GM19438 (cell line): ENCODE measurements around the gene SLC7A7.
A peak's percentile ranks its signal among the peaks of the same experiment; 100 is the strongest.
"Not testable (repeated sequence)": the region's sequence is repeated elsewhere in the genome, so short reads cannot be mapped to it uniquely, and the experiment has no call there.

Experiments used
- ATAC-seq: cut with Tn5 transposase; IDR thresholded peaks from one replicate; pipeline ENCODE4 v1.9.1; 2021; ENCODE audit warnings: low read depth; ENCODE audit not compliant: unreplicated experiment

SLC7A7 gene

DNA sequence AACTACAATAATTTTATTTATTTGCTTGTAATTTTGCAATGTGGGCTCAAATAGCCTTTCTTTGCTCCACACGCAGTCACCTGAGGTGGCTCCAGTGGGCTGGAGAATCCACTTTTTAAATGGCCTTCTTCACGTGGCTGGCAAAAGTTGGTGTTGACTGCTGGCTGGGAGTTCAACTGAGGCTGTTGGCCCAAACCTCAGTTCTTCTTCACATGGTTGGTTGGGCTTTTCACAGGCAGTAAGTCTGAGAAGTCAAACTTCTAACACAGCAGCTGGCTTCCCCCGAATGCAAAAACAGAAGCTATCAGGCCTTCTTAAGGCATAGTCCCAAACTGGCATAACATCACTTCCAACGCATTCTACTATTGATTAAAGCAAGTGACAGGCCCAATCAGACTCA lies 50.9 kb downstream of the SLC7A7 start:
- no peak for ATAC-seq

DNA sequence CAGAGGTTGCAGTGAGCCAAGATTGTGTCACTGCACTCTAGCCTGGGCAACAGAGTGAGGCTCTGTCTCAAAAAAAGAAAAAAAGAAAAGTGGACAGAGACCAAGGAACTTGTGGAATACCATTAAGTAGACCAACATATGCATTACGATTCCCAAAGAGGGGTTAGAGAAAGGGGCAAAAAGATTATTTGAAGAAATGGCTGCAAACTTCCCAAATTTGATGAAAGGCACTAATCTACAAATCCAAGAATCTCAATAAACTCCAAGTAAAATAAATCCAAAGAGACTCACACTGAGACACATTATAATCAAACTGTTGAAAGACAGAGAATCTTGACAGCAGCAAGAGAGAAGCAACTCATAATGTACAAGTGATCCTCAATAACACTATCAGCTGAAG lies 53.5 kb downstream of the SLC7A7 start:
- no peak for ATAC-seq

DNA sequence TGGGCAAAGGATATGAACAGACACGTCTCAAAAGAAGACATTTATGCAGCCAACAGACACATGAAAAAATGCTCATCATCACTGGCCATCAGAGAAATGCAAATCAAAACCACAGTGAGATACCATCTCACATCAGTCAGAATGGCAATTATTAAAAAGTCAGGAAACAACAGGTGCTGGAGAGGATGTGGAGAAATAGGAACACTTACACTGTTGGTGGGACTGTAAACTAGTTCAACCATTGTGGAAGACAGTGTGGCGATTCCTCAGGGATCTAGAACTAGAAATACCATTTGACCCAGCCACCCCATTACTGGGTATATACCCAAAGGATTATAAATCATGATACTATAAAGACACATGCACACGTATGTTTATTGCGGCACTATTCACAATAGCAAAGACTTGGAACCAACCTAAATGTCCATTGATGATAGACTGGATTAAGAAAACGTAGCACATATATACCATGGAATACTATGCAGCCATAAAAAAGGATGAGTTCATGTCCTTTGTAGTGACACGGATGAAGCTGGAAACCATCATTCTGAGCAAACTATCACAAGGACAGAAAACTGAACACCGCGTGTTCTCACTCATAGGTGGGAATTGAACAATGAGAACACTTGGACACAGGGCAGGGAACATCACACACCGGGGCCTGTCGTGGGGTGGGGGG lies 57.1 kb downstream of the SLC7A7 start:
- not testable (repeated sequence) for ATAC-seq

DNA sequence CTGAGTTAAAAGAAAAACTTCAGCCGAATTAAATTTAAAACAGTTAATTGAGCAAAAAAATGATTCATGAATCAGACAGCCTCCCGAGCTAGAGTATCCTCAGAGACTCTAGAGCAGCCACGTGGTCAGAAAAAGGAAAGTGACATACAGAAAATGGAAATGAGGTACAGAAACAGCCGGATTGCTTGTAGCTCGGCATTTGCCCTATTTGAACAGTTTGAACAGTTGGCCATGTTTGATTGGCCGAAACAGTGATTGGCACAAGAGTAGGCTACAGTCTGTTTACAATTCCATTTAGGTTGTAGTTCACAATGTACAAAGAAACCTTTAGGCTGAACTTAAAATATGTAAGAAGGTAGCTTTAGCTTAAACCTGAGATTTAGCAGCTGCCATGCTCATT lies 61.6 kb downstream of the SLC7A7 start:
- ATAC-seq = no peak

DNA sequence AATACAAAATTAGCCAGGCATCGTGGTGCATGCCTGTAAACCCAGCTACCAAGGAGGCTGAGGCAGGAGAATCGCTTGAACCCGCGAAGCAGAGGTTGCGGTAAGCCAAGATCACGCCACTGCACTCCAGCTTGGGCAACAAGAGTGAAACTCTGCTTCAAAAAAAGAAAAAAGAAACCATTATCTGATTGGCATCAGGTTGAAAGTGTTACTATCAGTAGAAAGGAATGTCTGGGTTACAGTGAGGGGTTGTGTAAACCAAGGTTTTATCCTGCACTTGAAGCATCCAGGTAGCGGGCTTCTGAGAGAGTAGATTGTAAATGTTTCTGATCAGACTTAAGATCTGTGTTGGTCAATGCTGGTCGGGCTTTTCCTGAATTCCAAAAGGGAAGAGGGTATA lies 62.8 kb downstream of the SLC7A7 start:
- ATAC-seq = no peak

DNA sequence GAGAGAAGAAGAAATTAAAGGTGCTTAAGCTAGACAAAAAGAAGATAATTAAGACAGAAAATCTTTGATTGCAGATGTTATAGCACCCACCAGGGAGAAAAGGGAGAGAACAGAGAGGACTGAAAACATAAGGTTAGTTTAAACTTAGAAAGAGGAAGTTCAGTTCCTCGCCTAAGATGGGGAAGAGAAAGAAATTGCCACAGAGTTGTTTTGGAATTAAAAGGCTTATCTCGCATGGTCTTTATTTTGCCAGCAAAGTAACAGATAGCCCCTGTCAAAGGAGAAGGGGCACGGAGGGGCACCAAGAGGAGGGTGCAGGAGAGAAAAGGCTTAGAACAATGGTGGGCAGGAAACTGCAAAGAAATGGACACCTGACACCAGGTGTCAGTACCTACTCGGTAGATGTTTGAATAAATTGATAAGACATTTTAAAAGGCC lies 66.6 kb downstream of the SLC7A7 start:
- no peak for ATAC-seq

DNA sequence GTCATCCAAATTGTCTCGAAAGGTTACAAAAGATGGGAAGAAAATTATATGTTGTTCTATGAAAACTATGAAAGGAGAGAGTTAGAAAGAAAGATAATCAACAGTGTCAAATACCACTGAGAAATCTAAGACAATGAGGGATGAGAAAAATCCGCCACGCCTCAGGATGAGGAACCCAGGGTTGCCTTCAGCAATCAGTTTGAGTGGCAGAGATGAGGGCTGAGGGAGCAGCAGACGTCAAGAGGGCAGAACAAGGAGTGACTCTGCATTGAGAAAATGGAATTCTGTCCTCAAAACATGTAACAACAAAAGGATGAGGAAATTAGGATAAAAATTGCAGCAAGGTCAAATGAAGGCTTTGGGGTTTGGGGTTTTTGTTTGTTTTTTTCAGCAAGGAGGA lies 67.0 kb downstream of the SLC7A7 start:
- no peak for ATAC-seq

DNA sequence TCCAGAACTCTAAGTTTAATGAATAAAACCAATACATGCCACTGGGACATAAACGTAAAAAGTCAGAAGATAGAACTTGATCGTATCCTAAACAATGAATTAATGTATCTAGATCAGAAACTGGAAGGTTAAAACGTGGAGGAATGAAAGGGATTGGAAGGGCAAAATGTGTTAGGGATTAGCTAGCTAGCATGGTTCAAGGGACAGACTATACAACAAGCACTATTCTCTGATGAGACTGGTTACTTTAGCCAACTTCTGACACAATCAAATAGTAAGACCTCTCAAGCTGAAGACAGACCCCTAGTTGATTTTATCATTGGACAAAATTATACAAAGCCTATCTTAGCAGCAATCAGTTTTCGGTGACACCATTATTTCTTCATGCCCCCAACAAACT lies 67.5 kb downstream of the SLC7A7 start:
- no peak for ATAC-seq

DNA sequence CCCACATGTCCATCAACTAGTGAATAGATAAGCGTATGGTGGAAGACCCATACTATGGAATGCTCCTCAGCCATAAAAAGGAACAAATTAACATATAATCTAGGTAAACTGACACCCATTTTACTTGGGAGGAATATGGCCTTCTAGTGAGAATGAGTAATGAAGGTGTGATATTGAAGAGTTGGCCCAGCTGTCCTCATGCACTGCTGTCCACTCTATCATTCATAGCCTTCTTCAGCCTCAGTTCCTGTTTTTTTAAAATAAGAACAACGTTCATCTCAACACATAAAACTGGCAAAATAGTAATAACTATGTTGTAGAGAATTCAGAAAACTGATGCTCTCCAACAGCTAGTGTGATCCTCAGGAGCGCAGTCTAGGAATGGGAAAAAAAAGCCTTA lies 75.2 kb downstream of the SLC7A7 start:
- no peak for ATAC-seq

DNA sequence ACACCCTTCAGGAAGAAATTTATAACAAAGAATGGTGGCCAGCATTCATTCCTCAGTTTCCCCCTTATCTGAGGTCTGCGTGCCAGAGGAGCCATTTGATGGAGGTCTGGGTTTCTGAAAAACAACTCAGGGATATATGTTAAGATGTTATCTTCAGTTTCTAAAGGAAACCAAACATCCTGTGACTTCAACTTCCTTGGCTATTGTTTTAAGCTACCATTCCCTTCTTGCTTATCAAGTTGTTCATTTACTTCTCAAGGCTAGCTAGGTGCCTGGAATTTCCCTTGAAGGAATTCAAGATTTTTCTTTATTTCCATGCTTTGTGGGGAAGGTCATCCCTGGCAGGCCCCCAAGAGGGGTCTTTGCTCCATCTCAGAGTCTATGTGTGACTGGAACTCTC lies 75.8 kb downstream of the SLC7A7 start:
- no peak for ATAC-seq

DNA sequence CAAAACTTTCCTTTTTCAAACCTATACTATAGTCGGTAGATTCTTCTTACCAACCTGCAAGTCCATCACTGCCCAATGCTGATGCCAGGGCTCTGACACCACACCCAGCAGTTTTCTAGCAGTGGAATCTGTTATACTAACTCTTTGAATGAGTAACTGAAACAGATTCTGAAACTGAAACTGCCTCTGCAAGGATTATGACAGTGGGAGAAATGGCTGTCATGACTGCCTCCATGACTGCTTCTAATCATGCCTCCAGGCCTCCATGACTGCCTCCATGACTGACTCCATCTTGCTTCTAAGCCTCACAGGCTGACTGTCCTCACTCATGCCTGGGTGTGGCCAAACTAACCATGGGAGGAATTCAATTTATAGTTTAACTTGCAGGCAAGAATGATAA lies 78.2 kb downstream of the SLC7A7 start:
- ATAC-seq = peak; percentile 64

DNA sequence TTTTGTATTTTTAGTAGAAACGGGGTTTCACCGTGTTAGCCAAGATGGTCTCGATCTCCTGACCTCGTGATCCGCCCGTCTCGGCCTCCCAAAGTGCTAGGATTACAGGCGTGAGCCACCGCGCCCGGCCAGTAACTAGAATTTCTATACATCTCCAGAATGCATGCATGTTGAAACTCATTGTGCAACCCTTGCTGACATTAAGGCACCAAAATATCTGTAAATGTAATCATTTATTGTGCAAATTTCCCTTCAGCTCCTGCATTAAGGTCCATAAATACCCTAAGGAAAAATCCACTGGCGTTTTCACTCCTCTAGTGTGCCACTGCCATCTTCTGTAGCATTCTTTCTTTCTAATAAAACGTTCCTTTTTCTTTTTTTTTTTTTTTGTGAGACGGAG lies 78.9 kb downstream of the SLC7A7 start:
- not testable (repeated sequence) for ATAC-seq

DNA sequence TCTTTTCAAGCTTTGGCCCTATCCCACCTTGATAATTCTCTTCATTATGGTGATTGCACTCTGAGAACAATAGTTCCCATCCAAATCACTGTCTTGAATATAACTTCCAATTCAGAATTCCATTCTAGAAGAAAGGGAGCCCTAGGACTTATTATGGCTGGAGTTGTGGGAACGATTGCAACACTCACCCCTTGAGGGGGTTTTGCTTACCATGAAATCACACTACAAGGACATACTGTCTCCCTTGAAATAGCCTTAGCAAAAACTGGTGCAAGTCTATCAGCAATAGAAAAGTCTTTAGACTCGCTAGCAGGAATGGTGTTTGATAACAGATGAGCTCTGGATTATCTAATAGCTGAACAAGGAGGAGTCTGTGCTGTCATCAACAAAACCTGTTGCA lies 80.1 kb downstream of the SLC7A7 start:
- no peak for ATAC-seq

DNA sequence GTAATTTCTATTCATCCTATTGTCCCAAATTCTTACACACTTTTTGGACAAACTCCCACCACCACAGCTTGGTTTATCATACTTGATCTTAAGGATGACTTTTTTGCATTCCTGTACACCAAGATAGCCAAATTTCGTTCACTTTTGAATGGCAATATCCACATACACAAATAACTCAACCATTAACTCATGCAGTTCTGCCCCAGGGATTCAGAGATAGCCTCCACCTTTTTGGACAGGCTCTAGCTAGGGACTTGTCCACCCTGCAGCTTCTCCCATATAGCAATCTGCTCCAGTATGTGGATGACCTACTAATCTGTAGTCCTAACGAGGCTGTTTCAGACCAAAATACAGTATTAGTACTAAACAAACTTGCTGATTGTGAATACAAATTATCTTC lies 81.4 kb downstream of the SLC7A7 start:
- ATAC-seq = no peak

DNA sequence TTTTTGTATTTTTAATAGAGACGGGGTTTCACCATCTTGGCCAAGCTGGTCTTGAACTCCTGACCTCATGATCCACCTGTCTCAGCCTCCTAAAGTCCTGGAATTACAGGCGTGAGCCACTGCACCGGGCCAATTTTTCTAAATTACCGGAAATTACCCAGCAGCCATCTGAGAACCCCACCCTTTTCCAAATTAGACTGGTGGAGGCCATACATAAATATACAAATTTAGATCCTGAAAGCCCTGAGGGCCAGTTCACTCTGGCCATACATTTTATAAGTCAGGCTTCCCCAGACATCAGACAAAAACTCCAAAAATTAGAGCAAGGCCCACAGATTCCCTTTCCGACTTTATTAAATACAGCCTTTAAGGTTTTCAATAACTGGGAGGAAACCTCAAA lies 83.2 kb downstream of the SLC7A7 start:
- ATAC-seq = not testable (repeated sequence)

DNA sequence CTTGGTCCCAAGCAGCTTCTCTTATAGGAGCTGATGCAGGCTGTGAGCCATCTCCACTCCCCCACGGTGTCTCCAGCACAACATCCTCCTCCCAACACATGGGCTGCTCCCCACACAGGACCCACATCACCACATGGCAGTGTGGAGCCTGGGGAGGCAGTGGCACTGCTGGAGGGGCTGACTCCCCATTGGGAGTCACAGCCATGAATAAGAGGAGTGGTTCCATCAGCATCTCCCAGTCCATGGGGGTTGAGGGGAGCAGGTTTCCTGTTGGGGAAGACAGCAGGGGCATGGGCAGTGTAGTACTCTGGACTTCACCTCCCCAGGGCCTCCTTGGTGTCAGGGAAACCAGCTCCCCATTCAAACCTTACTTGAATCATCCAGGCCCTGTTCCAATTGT lies 89.2 kb downstream of the SLC7A7 start:
- no peak for ATAC-seq

DNA sequence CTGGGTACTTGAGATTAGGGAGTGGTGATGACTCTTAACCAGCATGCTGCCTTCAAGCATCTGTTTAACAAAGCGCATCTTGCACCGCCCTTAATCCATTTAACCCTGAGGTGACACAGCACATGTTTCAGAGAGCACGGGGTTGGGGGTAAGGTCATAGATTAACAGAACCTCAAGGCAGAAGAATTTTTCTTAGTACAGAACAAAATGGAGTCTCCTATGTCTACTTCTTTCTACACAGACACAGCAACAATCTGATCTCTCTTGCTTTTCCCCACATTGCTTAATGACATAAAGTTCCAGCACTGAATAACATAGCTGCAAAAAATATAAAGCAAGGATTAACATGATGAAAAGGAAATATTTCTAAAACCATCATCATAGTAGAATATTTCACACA lies 89.9 kb downstream of the SLC7A7 start:
- not testable (repeated sequence) for ATAC-seq

DNA sequence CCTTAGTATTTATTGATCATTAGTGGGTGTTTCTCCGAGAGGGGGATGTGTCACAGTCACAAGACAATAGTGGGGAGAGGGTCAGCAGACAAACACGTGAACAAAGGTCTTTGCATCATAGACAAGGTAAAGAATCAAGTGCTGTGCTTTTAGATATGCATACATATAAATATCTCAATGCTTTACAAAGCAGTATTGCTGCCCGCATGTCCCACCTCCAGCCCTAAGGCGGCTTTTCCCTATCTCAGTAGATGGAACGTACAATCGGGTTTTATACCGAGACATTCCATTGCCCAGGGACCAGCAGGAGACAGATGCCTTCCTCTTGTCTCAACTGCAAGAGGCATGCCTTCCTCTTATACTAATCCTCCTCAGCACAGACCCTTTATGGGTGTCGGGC lies 90.4 kb downstream of the SLC7A7 start:
- ATAC-seq = not testable (repeated sequence)

DNA sequence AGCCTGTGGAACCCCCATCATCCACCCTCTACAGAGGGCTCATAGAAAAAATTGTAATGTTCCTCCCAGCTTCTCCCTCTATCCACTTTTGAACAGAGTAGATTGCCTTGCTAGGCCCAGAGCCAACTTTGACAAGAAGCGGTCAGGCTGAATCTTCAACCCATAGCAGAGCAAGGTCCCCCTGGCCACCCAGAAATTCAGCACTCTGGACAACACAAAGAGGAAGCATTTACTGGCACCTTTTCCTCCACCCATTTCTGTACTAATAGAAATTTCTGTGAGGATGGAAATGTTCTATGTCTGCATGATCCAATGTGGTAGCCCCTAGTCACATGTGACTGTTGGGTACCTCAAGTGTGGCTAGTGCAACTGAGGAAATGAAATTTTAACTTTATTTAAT lies 91.4 kb downstream of the SLC7A7 start:
- ATAC-seq = no peak
